Measurements from ENCODE around the gene SCYGR3. TPM values are rescaled to one million over a fixed set of nuclear protein-coding genes. Genes with fewer than 3 reads are reported as not detected.

Gene SCYGR3
- total and polyA plus RNA-seq, 4 donors: not detected

GRCh38 chr2:227626580-227627151 is 12.0 kb upstream of the SCYGR3 start:
- H3K9ac ChIP-seq (ENCODE audit: low read depth in 1 of 2, low read length in 2 of 2): no peak overlapping the region
- H3K27me3 ChIP-seq (ENCODE audit: control insufficient read depth in 4 of 4, insufficient read depth in 4 of 4, low read length in 3 of 4): no peaks in the 10 kb centered on the region
- no peaks in the 10 kb centered on the region for H3K36me3 ChIP-seq (ENCODE audit: control insufficient read depth in 4 of 4, insufficient read depth in 3 of 4, low read depth in 1 of 4, low read length in 3 of 4)
- H3K9me3 ChIP-seq (ENCODE audit: control insufficient read depth in 4 of 4, low read length in 3 of 4): peaks cover 0 to 4% (median 2%) of the 10 kb centered on the region in 4 donors
- TF ChIP-seq GABPA (IDR thresholded peaks at IDR 0.05 in 1 of 2, conservative IDR thresholded peaks at IDR 0.05 in 1 of 2) (no peak), RXRA (IDR thresholded peaks at IDR 0.05) (no peak), SP1 (IDR thresholded peaks at IDR 0.05) (no peak), NR2F2 (IDR thresholded peaks at IDR 0.05) (no peak), ZBTB33 (IDR thresholded peaks at IDR 0.05) (no peak), TAF1 (conservative IDR thresholded peaks at IDR 0.05) (no peak), JUND (IDR thresholded peaks at IDR 0.05) (no peak), HNF4A (conservative IDR thresholded peaks at IDR 0.05) (no peak), FOXA2 (IDR thresholded peaks at IDR 0.05) (no peak)
- no peaks in the 10 kb centered on the region for H3K4me1 ChIP-seq (ENCODE audit: control insufficient read depth in 4 of 4, insufficient read depth in 4 of 4, low read length in 3 of 4)
- DNase-seq (ENCODE audit: low spot score): no peak
- H3K27ac ChIP-seq (ENCODE audit: low read depth in 1 of 2, low read length in 2 of 2): no peak overlapping the region
- no peak overlapping the region for H3K4me3 ChIP-seq (ENCODE audit: low read depth in 1 of 3, low read length in 3 of 3)
- 91% methylated on average over 10 of the region's 10 CpGs for WGBS

DNA sequence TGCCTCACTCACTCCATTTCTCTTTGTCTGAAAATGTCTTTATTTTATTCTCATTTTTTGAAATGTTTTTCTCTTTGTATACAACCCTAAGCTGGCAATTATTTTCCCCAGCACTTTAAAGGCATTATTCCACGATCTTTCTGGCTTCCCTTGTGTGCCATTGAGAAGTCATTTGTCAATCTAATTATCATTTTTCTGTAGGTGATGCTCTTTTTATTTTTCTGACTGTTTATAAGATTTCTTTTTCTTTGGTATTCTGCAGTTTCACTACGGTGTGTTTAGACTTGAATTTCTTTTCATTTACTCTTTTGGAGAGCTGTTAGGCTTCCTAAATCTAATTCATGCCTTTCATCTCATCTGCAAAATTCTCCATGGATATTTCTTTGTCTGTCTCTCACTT is 10.8 kb upstream of the SCYGR3 start:
- no peaks in the 10 kb centered on the region for H3K36me3 ChIP-seq (ENCODE audit: control insufficient read depth in 4 of 4, insufficient read depth in 3 of 4, low read depth in 1 of 4, low read length in 3 of 4)
- H3K27ac ChIP-seq (ENCODE audit: low read depth in 1 of 2, low read length in 2 of 2): no peak overlapping the region
- H3K4me1 ChIP-seq (ENCODE audit: control insufficient read depth in 4 of 4, insufficient read depth in 4 of 4, low read length in 3 of 4): no peaks in the 10 kb centered on the region
- no peak overlapping the region for H3K4me3 ChIP-seq (ENCODE audit: low read depth in 1 of 3, low read length in 3 of 3)
- no peaks in the 10 kb centered on the region for H3K27me3 ChIP-seq (ENCODE audit: control insufficient read depth in 4 of 4, insufficient read depth in 4 of 4, low read length in 3 of 4)
- DNase-seq (ENCODE audit: low spot score): no peak
- H3K9me3 ChIP-seq (ENCODE audit: control insufficient read depth in 4 of 4, low read length in 3 of 4): peaks cover 0 to 4% (median 2%) of the 10 kb centered on the region in 4 donors
- TF ChIP-seq GABPA (IDR thresholded peaks at IDR 0.05 in 1 of 2, conservative IDR thresholded peaks at IDR 0.05 in 1 of 2) (no peak), RAD21 (IDR thresholded peaks at IDR 0.05) (no peak), ATF3 (IDR thresholded peaks at IDR 0.05) (no peak), FOXA2 (IDR thresholded peaks at IDR 0.05) (no peak), NR2F2 (IDR thresholded peaks at IDR 0.05) (no peak), JUND (IDR thresholded peaks at IDR 0.05) (no peak), SP1 (IDR thresholded peaks at IDR 0.05) (no peak), TAF1 (conservative IDR thresholded peaks at IDR 0.05) (no peak), YY1 (IDR thresholded peaks at IDR 0.05) (no peak), FOXA1 (IDR thresholded peaks at IDR 0.05) (no peak), ZBTB33 (IDR thresholded peaks at IDR 0.05) (no peak), HNF4A (conservative IDR thresholded peaks at IDR 0.05) (no peak), RXRA (IDR thresholded peaks at IDR 0.05) (no peak), HNF4G (IDR thresholded peaks at IDR 0.05) (no peak), EGR1 (IDR thresholded peaks at IDR 0.05; ENCODE audit: low read depth in 2 of 2) (no peak), REST (IDR thresholded peaks at IDR 0.05) (no peak)
- TF ChIP-seq, protein P1, sequence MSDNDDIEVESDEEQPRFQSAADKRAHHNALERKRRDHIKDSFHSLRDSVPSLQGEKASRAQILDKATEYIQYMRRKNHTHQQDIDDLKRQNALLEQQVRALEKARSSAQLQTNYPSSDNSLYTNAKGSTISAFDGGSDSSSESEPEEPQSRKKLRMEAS (IDR thresholded peaks at IDR 0.05): no peak
- 58% methylated on average over 2 of the region's 2 CpGs for WGBS
- no peak overlapping the region for H3K9ac ChIP-seq (ENCODE audit: low read depth in 1 of 2, low read length in 2 of 2)
